MM.1S (cell line): ENCODE results near the gene PARP6.

Experiments used
- DNase-seq: peaks from one replicate; pipeline ENCODE4 v3.0.0-alpha.2; 2015
- H2AFZ ChIP-seq: fragments of 300-600 bp; sonication (generic); 2 replicates; pipeline ENCODE4 v1.6.0; 2016; ENCODE audit warnings: antibody characterized with exemption, low read length
- H3F3A ChIP-seq: fragments of 300-600 bp; sonication (generic); 2 replicates; pipeline ENCODE4 v1.6.1; 2016; ENCODE audit warnings: mild to moderate bottlenecking, antibody characterized with exemption, low read length, moderate library complexity, mixed read lengths; ENCODE audit not compliant: insufficient read depth
- H3K27ac ChIP-seq: fragments of 300-600 bp; sonication (generic); 2 replicates; pipeline ENCODE4 v1.5.1; 2016; ENCODE audit warnings: mild to moderate bottlenecking, low read length
- H3K27me3 ChIP-seq: fragments of 300-600 bp; sonication (generic); replicated peaks from 2 replicates; pipeline ENCODE4 v1.6.0; 2016; ENCODE audit warnings: low read length; ENCODE audit not compliant: insufficient read depth
- H3K36me3 ChIP-seq: fragments of 300-600 bp; sonication (generic); replicated peaks from 2 replicates; pipeline ENCODE4 v1.6.1; 2016; ENCODE audit warnings: mild to moderate bottlenecking, low read length, mixed read lengths; ENCODE audit not compliant: insufficient read depth
- H3K4me1 ChIP-seq: fragments of 300-600 bp; sonication (generic); 2 replicates; pipeline ENCODE4 v1.6.1; 2016; ENCODE audit warnings: low read length, mixed read lengths
- H3K4me2 ChIP-seq: fragments of 300-600 bp; sonication (generic); 2 replicates; pipeline ENCODE4 v1.6.0; 2016; ENCODE audit warnings: low read depth, low read length
- H3K4me3 ChIP-seq: fragments of 300-600 bp; sonication (generic); 2 replicates; pipeline ENCODE4 v1.5.1; 2016; ENCODE audit warnings: low read length, mixed read lengths
- H3K79me2 ChIP-seq: fragments of 300-600 bp; sonication (generic); 2 replicates; pipeline ENCODE4 v1.6.1; 2016; ENCODE audit warnings: mixed run types, low read length, mixed read lengths
- H3K9ac ChIP-seq: fragments of 300-600 bp; sonication (generic); 2 replicates; pipeline ENCODE4 v1.6.1; 2016; ENCODE audit warnings: low read length, mixed read lengths
- H3K9me2 ChIP-seq: fragments of 300-600 bp; sonication (generic); replicated peaks from 2 replicates; pipeline ENCODE4 v1.6.1; 2016; ENCODE audit warnings: mild to moderate bottlenecking, low read length, mixed read lengths; ENCODE audit not compliant: insufficient read depth
- H3K9me3 ChIP-seq: fragments of 300-600 bp; sonication (generic); replicated peaks from 2 replicates; pipeline ENCODE4 v1.6.1; 2016; ENCODE audit warnings: mild to moderate bottlenecking, low read length, mixed read lengths; ENCODE audit not compliant: insufficient read depth
- H4K20me1 ChIP-seq: fragments of 300-600 bp; sonication (generic); 2 replicates; pipeline ENCODE4 v1.6.1; 2016; ENCODE audit warnings: mild to moderate bottlenecking, low read length, moderate library complexity, mixed read lengths; ENCODE audit not compliant: insufficient read depth
- CTCF ChIP-seq: fragments of 300-600 bp; sonication (generic); IDR thresholded peaks from 2 replicates; pipeline ENCODE4 v1.5.1; 2016; ENCODE audit warnings: antibody characterized with exemption, low read length, mixed read lengths
- EZH2 ChIP-seq: fragments of 300-600 bp; sonication (generic); optimal IDR thresholded peaks from 2 replicates; pipeline ENCODE3; 2017; ENCODE audit warnings: low read depth, mild to moderate bottlenecking, antibody characterized with exemption, low read length, mixed read lengths
- EZH2phosphoT487 ChIP-seq: fragments of 300-600 bp; sonication (generic); IDR thresholded peaks from 2 replicates; pipeline ENCODE4 v1.6.1; 2018; ENCODE audit warnings: antibody characterized with exemption, low read length

PARP6 gene

GRCh38 chr15:72289597-72290325 lies 17.4 kb upstream of the PARP6 start:
- H4K20me1 ChIP-seq = no peaks in the 10 kb centered on the region
- H3K27ac ChIP-seq = no peak overlapping the region
- H3K79me2 ChIP-seq = no peaks in the 10 kb centered on the region
- H3F3A ChIP-seq = no peaks in the 10 kb centered on the region
- TF ChIP-seq EZH2 (no peak), EZH2phosphoT487 (no peak), CTCF (no peak)
- no peaks in the 10 kb centered on the region for H3K36me3 ChIP-seq
- no peak overlapping the region for H3K4me2 ChIP-seq
- no peak overlapping the region for H3K4me3 ChIP-seq
- no peaks in the 10 kb centered on the region for H3K9me3 ChIP-seq
- no peak overlapping the region for H3K9ac ChIP-seq
- no peaks in the 10 kb centered on the region for H3K4me1 ChIP-seq
- no peak overlapping the region for H2AFZ ChIP-seq
- H3K9me2 ChIP-seq = no peaks in the 10 kb centered on the region
- no peak for DNase-seq
- H3K27me3 ChIP-seq = no peaks in the 10 kb centered on the region

- H3F3A ChIP-seq = no peaks in the 10 kb centered on the region
- no peak overlapping the region for H3K4me3 ChIP-seq
- no peaks in the 10 kb centered on the region for H3K9me3 ChIP-seq
- TF ChIP-seq EZH2 (no peak), CTCF (no peak), EZH2phosphoT487 (no peak)
- no peak overlapping the region for H3K27ac ChIP-seq
- H3K27me3 ChIP-seq = no peaks in the 10 kb centered on the region
- no peaks in the 10 kb centered on the region for H3K79me2 ChIP-seq
- no peaks in the 10 kb centered on the region for H4K20me1 ChIP-seq
- no peak overlapping the region for H3K9ac ChIP-seq
- no peaks in the 10 kb centered on the region for H3K36me3 ChIP-seq
- H3K4me2 ChIP-seq = no peak overlapping the region
- no peak for DNase-seq
- no peaks in the 10 kb centered on the region for H3K4me1 ChIP-seq
- no peak overlapping the region for H2AFZ ChIP-seq
- H3K9me2 ChIP-seq = no peaks in the 10 kb centered on the region
These were observed 16.6 kb upstream of the PARP6 start for GRCh38 chr15:72288796-72289596.

- DNase-seq = peak; percentile 10
- Histone ChIP-seq H3K9me2 (no peaks in the 10 kb centered on the region), H3K27ac (no peak overlapping the region), H3K36me3 (no peaks in the 10 kb centered on the region), H3K9ac (no peak overlapping the region), H3K79me2 (no peaks in the 10 kb centered on the region), H3K9me3 (no peaks in the 10 kb centered on the region), H2AFZ (no peak overlapping the region), H3K4me3 (no peak overlapping the region), H3F3A (no peaks in the 10 kb centered on the region), H3K27me3 (no peaks in the 10 kb centered on the region), H3K4me1 (no peaks in the 10 kb centered on the region), H4K20me1 (no peaks in the 10 kb centered on the region), H3K4me2 (no peak overlapping the region)
- TF ChIP-seq EZH2 = no peak
- TF ChIP-seq CTCF = peak; percentile 36
- no peak for TF ChIP-seq EZH2phosphoT487
These were observed 13.7 kb upstream of the PARP6 start for GRCh38 chr15:72285927-72286516.
